K562 (cell line): ENCODE measurements around the gene NDUFA13. TPM values are rescaled to one million over a fixed set of nuclear protein-coding genes. Genes with fewer than 3 reads are reported as not detected.

Experiments
- CHD2 ChIP-seq: IDR thresholded peaks from 2 replicates; pipeline ENCODE4 v1.6.1; 2011; ENCODE audit warnings: low read depth, low read length
- FOS ChIP-seq: IDR thresholded peaks from 3 replicates; pipeline ENCODE4 v1.6.1; 2011; ENCODE audit not compliant: insufficient read length; ENCODE audit errors: extremely low read depth
- GTF2F1 ChIP-seq: IDR thresholded peaks from 2 replicates; pipeline ENCODE4 v1.6.1; 2011; ENCODE audit warnings: low read depth, low read length, improper control_type of control experiment
- HNRNPL ChIP-seq: fragments of 200-400 bp; formaldehyde crosslinking; IDR thresholded peaks from 2 replicates; pipeline ENCODE4 v1.6.1; 2017; ENCODE audit warnings: low read depth, mild to moderate bottlenecking, low read length
- JUNB ChIP-seq: fragments of 450-650 bp; formaldehyde crosslinking; conservative IDR thresholded peaks from 2 replicates; pipeline ENCODE4 v1.4.0; 2020; ENCODE audit warnings: mild to moderate bottlenecking
- NCOR1 ChIP-seq: fragments of 450-650 bp; IDR thresholded peaks from 2 replicates; pipeline ENCODE4 v1.6.1; 2016; ENCODE audit warnings: mild to moderate bottlenecking, moderate library complexity
- PHTF2 ChIP-seq: fragments of 250-450 bp; sonication (Bioruptor Pico); IDR thresholded peaks from 2 replicates; pipeline ENCODE4 v1.5.0; 2021; ENCODE audit warnings: mild to moderate bottlenecking
- SIX5 ChIP-seq, 2 experiments: IDR thresholded peaks; 2 replicates each; pipeline ENCODE4 v1.6.1; 2011; ENCODE audit warnings: low read length in 2 of 2, borderline replicate concordance in 1 of 2, low read depth in 1 of 2, mild to moderate bottlenecking in 1 of 2, moderate library complexity in 1 of 2; ENCODE audit not compliant: insufficient read depth in 1 of 2
- ZNF12 ChIP-seq: sonication (generic); formaldehyde crosslinking; IDR thresholded peaks from 2 replicates; pipeline ENCODE4 v1.4.0; 2020; ENCODE audit warnings: mild to moderate bottlenecking, missing genetic modification reagents
- ZZZ3 ChIP-seq: fragments of 450-650 bp; IDR thresholded peaks from 2 replicates; pipeline ENCODE4 v1.6.1; 2016; ENCODE audit warnings: antibody characterized with exemption, mild to moderate bottlenecking, moderate library complexity
- polyA plus RNA-seq, 8 experiments: library from polyadenylated mRNA; depleted of rRNA in 4 of 8; stranded (reverse) in 5 of 8; unstranded in 3 of 8; fragments of >200 nt; fragmentation: Nextera tagmentation in 2 of 8; fragmentation: Illumina TruSeq in 1 of 8; extraction: Ambion mirVana in 2 of 8; extraction: Trizol in 1 of 8; gene quantifications; 2 replicates each; pipeline versions ENCODE4 v1.2.1 to v1.2.3, GENCODE V29; 2011 to 2014; ENCODE audit warnings: inconsistent platforms in 1 of 8, missing spikeins in 1 of 8
- total RNA-seq, 7 experiments: library from RNA; depleted of rRNA in 6 of 7; stranded (reverse); fragments of >200 nt in 6 of 7; fragmentation: Illumina TruSeq in 2 of 7; extraction: Trizol in 2 of 7; gene quantifications; 2 replicates each; pipeline versions ENCODE4 v1.2.1 to v1.2.3, GENCODE V29; 2011 to 2021; ENCODE audit warnings: low replicate concordance in 1 of 7
- TF ChIP-seq, protein P1 (sequence below): fragments of 250-450 bp; sonication (Bioruptor Pico); IDR thresholded peaks from 2 replicates; pipeline ENCODE4 v1.5.0; 2020; ENCODE audit warnings: mild to moderate bottlenecking, borderline replicate concordance
- TF ChIP-seq, protein P2 (sequence below): sonication (generic); formaldehyde crosslinking; IDR thresholded peaks from 2 replicates; pipeline ENCODE4 v1.8.0; 2022; ENCODE audit warnings: mild to moderate bottlenecking, missing genetic modification reagents
- TF ChIP-seq, protein P3 (sequence below): sonication (generic); formaldehyde crosslinking; IDR thresholded peaks from 2 replicates; pipeline ENCODE4 v1.8.0; 2022; ENCODE audit warnings: mild to moderate bottlenecking, missing genetic modification reagents
- TF ChIP-seq, protein P4 (sequence below): sonication (generic); formaldehyde crosslinking; IDR thresholded peaks from 2 replicates; pipeline ENCODE4 v1.5.0; 2020; ENCODE audit warnings: missing genetic modification reagents
- TF ChIP-seq, protein P5 (sequence below): conservative IDR thresholded peaks from 2 replicates; pipeline ENCODE4 v1.6.1; 2011; ENCODE audit warnings: low read depth, mild to moderate bottlenecking, low read length; ENCODE audit not compliant: control insufficient read depth
- TF ChIP-seq, protein P6 (sequence below), 3 experiments: IDR thresholded peaks in 2 of 3; conservative IDR thresholded peaks in 1 of 3; 2 replicates each; pipeline ENCODE4 v1.5.1; 2011 to 2012; ENCODE audit warnings: low read length in 3 of 3, mild to moderate bottlenecking in 3 of 3, control low read depth in 2 of 3, improper control_type of control experiment in 1 of 3, inconsistent platforms in 1 of 3, low read depth in 1 of 3, mixed read lengths in 1 of 3, moderate library complexity in 1 of 3; ENCODE audit not compliant: insufficient read depth in 2 of 3

The NDUFA13 gene
- total and polyA plus RNA-seq, 9 of the 15 experiments (the other 6 are each of a cell fraction or from before 2014, with no cell fraction given) = 146 to 596 (median 429) TPM

DNA sequence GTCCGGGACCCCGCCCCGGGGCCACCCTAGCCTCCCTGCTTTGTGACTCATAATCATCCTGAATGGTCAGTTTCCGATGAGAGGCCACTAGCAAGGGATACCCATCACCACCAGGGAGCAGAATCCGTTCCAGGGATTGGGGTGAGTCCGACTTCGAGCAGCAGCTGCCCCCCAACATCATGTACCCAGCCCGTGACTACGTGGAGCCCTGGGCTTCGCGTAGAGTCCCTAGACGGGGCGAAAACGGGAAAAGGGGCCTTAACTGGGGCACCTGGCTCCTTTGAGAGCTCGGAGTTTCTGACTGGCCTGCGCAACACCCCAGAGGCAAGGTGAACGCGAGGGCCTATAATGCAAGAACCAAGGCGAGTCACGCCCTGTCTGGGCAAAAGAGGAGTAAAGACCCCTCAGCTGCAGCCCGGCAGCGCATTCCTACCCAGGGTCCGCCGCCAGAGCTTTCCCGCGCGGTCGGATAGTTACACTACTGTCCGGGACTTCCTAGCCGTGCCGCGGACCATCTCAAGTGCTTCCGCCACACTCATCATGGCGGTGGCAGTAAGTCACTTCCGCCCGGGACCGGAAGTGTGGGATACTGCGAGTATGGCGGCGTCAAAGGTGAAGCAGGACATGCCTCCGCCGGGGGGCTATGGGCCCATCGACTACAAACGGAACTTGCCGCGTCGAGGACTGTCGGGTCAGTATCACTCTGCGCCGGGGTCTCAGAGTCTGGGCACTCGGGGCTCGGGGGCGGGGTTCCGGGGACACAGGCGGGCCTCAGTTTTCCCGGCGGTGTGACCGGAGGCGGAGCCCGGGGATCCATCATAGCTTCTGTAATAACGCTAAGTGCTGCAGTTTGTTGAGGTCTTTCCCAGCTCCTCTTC is at the start of gene NDUFA13 (continued):
- no peak for TF ChIP-seq GTF2F1
- no peak for TF ChIP-seq FOS
- TF ChIP-seq CHD2 = no peak
- TF ChIP-seq, protein P1, sequence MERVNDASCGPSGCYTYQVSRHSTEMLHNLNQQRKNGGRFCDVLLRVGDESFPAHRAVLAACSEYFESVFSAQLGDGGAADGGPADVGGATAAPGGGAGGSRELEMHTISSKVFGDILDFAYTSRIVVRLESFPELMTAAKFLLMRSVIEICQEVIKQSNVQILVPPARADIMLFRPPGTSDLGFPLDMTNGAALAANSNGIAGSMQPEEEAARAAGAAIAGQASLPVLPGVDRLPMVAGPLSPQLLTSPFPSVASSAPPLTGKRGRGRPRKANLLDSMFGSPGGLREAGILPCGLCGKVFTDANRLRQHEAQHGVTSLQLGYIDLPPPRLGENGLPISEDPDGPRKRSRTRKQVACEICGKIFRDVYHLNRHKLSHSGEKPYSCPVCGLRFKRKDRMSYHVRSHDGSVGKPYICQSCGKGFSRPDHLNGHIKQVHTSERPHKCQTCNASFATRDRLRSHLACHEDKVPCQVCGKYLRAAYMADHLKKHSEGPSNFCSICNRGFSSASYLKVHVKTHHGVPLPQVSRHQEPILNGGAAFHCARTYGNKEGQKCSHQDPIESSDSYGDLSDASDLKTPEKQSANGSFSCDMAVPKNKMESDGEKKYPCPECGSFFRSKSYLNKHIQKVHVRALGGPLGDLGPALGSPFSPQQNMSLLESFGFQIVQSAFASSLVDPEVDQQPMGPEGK = no peak
- TF ChIP-seq NCOR1 = peak; percentile 28; the same call in 1 of the 2 replicates
- TF ChIP-seq, protein P2, sequence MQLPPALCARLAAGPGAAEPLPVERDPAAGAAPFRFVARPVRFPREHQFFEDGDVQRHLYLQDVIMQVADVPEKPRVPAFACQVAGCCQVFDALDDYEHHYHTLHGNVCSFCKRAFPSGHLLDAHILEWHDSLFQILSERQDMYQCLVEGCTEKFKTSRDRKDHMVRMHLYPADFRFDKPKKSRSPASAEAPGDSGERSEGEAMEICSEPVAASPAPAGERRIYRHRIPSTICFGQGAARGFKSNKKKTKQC (CRISPR knock-in tag) = peak; percentile 7; the same call in 1 of the 2 replicates
- TF ChIP-seq ZNF12 = no peak
- TF ChIP-seq, protein P3, sequence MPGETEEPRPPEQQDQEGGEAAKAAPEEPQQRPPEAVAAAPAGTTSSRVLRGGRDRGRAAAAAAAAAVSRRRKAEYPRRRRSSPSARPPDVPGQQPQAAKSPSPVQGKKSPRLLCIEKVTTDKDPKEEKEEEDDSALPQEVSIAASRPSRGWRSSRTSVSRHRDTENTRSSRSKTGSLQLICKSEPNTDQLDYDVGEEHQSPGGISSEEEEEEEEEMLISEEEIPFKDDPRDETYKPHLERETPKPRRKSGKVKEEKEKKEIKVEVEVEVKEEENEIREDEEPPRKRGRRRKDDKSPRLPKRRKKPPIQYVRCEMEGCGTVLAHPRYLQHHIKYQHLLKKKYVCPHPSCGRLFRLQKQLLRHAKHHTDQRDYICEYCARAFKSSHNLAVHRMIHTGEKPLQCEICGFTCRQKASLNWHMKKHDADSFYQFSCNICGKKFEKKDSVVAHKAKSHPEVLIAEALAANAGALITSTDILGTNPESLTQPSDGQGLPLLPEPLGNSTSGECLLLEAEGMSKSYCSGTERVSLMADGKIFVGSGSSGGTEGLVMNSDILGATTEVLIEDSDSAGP (CRISPR knock-in tag) = no peak
- no peak for TF ChIP-seq HNRNPL
- TF ChIP-seq, protein P4, sequence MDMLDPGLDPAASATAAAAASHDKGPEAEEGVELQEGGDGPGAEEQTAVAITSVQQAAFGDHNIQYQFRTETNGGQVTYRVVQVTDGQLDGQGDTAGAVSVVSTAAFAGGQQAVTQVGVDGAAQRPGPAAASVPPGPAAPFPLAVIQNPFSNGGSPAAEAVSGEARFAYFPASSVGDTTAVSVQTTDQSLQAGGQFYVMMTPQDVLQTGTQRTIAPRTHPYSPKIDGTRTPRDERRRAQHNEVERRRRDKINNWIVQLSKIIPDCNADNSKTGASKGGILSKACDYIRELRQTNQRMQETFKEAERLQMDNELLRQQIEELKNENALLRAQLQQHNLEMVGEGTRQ (CRISPR knock-in tag) = no peak
- no peak for TF ChIP-seq JUNB
- TF ChIP-seq PHTF2 (CRISPR knock-in tag) = no peak
- TF ChIP-seq, protein P5, sequence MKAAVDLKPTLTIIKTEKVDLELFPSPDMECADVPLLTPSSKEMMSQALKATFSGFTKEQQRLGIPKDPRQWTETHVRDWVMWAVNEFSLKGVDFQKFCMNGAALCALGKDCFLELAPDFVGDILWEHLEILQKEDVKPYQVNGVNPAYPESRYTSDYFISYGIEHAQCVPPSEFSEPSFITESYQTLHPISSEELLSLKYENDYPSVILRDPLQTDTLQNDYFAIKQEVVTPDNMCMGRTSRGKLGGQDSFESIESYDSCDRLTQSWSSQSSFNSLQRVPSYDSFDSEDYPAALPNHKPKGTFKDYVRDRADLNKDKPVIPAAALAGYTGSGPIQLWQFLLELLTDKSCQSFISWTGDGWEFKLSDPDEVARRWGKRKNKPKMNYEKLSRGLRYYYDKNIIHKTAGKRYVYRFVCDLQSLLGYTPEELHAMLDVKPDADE = peak; percentile 94
- TF ChIP-seq ZZZ3 = no peak
- TF ChIP-seq, protein P6, sequence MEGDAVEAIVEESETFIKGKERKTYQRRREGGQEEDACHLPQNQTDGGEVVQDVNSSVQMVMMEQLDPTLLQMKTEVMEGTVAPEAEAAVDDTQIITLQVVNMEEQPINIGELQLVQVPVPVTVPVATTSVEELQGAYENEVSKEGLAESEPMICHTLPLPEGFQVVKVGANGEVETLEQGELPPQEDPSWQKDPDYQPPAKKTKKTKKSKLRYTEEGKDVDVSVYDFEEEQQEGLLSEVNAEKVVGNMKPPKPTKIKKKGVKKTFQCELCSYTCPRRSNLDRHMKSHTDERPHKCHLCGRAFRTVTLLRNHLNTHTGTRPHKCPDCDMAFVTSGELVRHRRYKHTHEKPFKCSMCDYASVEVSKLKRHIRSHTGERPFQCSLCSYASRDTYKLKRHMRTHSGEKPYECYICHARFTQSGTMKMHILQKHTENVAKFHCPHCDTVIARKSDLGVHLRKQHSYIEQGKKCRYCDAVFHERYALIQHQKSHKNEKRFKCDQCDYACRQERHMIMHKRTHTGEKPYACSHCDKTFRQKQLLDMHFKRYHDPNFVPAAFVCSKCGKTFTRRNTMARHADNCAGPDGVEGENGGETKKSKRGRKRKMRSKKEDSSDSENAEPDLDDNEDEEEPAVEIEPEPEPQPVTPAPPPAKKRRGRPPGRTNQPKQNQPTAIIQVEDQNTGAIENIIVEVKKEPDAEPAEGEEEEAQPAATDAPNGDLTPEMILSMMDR (IDR thresholded peaks at IDR 0.05 in 2 of 3, conservative IDR thresholded peaks at IDR 0.05 in 1 of 3; ENCODE audit: insufficient read depth in 2 of 3, low read depth in 1 of 3, low read length in 3 of 3) = peak in 1 of 3 experiments; percentile 17; a peak in 3 of 6 replicates
- TF ChIP-seq SIX5 (IDR thresholded peaks at IDR 0.05; ENCODE audit: borderline replicate concordance in 1 of 2, insufficient read depth in 1 of 2, low read depth in 1 of 2, low read length in 2 of 2) = peak; percentile 67 to 81
